K562 (cell line): ENCODE data around the gene B4GALT1.

ENCODE experiments used
- CBX5 ChIP-seq: IDR thresholded peaks from 2 replicates; pipeline ENCODE4 v1.6.1; 2014; ENCODE audit warnings: low read depth, borderline replicate concordance
- CHD4 ChIP-seq: fragments of 200-600 bp; sonication (generic); IDR thresholded peaks from 3 replicates; pipeline ENCODE4 v1.6.1; 2012; ENCODE audit warnings: low read depth, mild to moderate bottlenecking, mixed read lengths, low read length, inconsistent platforms; ENCODE audit not compliant: insufficient read depth, insufficient replicate concordance, poor library complexity, severe bottlenecking
- CREM ChIP-seq: IDR thresholded peaks from 2 replicates; pipeline ENCODE4 v1.6.1; 2014; ENCODE audit warnings: antibody characterized with exemption, low read depth
- FOSL1 ChIP-seq: fragments of 200-800 bp; sonication (Bioruptor generic); conservative IDR thresholded peaks from 2 replicates; pipeline ENCODE4 v1.6.1; 2016; ENCODE audit warnings: missing genetic modification characterization, missing compliant biosample characterization
- MTA1 ChIP-seq: fragments of 450-650 bp; IDR thresholded peaks from 2 replicates; pipeline ENCODE4 v1.6.1; 2017; ENCODE audit warnings: borderline replicate concordance
- RCOR1 ChIP-seq, 2 experiments: IDR thresholded peaks; 2 replicates each; pipeline ENCODE4 v1.6.1; 2012; ENCODE audit warnings: low read depth in 2 of 2, low read length in 2 of 2, borderline replicate concordance in 1 of 2, improper control_type of control experiment in 1 of 2
- TBP ChIP-seq: optimal IDR thresholded peaks from 2 replicates; pipeline ENCODE3; 2011; ENCODE audit warnings: low read depth, low read length, improper control_type of control experiment
- THAP7 ChIP-seq: fragments of 250-450 bp; sonication (Bioruptor Pico); IDR thresholded peaks from 2 replicates; pipeline ENCODE4 v1.5.0; 2021
- TF ChIP-seq, protein P1 (sequence below): sonication (generic); formaldehyde crosslinking; IDR thresholded peaks from 2 replicates; pipeline ENCODE4 v1.5.0; 2020; ENCODE audit warnings: missing genetic modification reagents

GRCh38 chr9:33130961-33131789, 36.0 kb downstream of the B4GALT1 start:
- TF ChIP-seq THAP7 (CRISPR knock-in tag) (no peak), CHD4 (no peak), CBX5 (no peak), RCOR1 (IDR thresholded peaks at IDR 0.05; ENCODE audit: borderline replicate concordance in 1 of 2, low read depth in 2 of 2, low read length in 2 of 2) (no peak), FOSL1 (tag) (no peak), TBP (no peak), CREM (no peak), MTA1 (no peak)
- TF ChIP-seq, protein P1, sequence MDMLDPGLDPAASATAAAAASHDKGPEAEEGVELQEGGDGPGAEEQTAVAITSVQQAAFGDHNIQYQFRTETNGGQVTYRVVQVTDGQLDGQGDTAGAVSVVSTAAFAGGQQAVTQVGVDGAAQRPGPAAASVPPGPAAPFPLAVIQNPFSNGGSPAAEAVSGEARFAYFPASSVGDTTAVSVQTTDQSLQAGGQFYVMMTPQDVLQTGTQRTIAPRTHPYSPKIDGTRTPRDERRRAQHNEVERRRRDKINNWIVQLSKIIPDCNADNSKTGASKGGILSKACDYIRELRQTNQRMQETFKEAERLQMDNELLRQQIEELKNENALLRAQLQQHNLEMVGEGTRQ (CRISPR knock-in tag): no peak
